PC-3 (cell line): Measurements from ENCODE around the gene TSPEAR. TPM values are rescaled to one million over a fixed set of nuclear protein-coding genes. Genes with fewer than 3 reads are reported as not detected.
"Not testable (repeated sequence)": the region's sequence is repeated elsewhere in the genome, so short reads cannot be mapped to it uniquely, and the experiment has no call there.

ENCODE experiments used
- ATAC-seq: fragments of 200-7000 bp; cut with Tn5 transposase; 2 replicates; pipeline ENCODE4 v1.9.1; 2020; ENCODE audit warnings: mild to moderate bottlenecking, moderate library complexity
- BruUV-seq: library from RNA; stranded (reverse); fragments of 400-500 nt; replicated peaks from 2 replicates; lab custom pipeline; 2021; lab: Mats Ljungman, UMichigan
- CTCF ChIA-PET: fragments of 300-600 bp; sonication (Branson Sonifier 250); formaldehyde crosslinking; loops from one replicate; lab custom pipeline; 2022; ENCODE audit warnings: antibody characterized with exemption; lab: Charles Lee
- POLR2A ChIA-PET: fragments of 300-600 bp; sonication (Branson Sonifier 250); formaldehyde crosslinking; loops from one replicate; lab custom pipeline; 2022; ENCODE audit warnings: antibody characterized with exemption; ENCODE audit not compliant: unreplicated experiment; lab: Charles Lee
- DNase-seq: peaks from one replicate; pipeline ENCODE4 v3.0.0-alpha.2; 2015
- H2AFZ ChIP-seq: fragments of 300-600 bp; sonication (generic); 2 replicates; pipeline ENCODE4 v1.6.0; 2016; ENCODE audit warnings: antibody characterized with exemption, low read length
- H3F3A ChIP-seq: fragments of 300-600 bp; sonication (generic); one replicate; pipeline ENCODE4 v1.6.0; 2017; ENCODE audit warnings: antibody characterized with exemption, low read length, control low read depth, mild to moderate bottlenecking; ENCODE audit not compliant: unreplicated experiment
- H3K27ac ChIP-seq: fragments of 300-600 bp; sonication (generic); 2 replicates; pipeline ENCODE4 v1.5.1; 2016; ENCODE audit warnings: mild to moderate bottlenecking, low read length
- H3K27me3 ChIP-seq: fragments of 300-600 bp; sonication (generic); 2 replicates; pipeline ENCODE4 v1.6.1; 2016; ENCODE audit warnings: low read length, mixed read lengths
- H3K36me3 ChIP-seq: fragments of 300-600 bp; sonication (generic); 2 replicates; pipeline ENCODE4 v1.6.1; 2016; ENCODE audit warnings: low read depth, mixed run types, low read length, mixed read lengths
- H3K4me1 ChIP-seq: fragments of 300-600 bp; sonication (generic); 2 replicates; pipeline ENCODE4 v1.5.1; 2016; ENCODE audit warnings: low read length; ENCODE audit not compliant: insufficient read depth
- H3K4me2 ChIP-seq: fragments of 300-600 bp; sonication (generic); 2 replicates; pipeline ENCODE4 v1.6.0; 2016; ENCODE audit warnings: low read length
- H3K4me3 ChIP-seq: fragments of 300-600 bp; sonication (generic); 2 replicates; pipeline ENCODE4 v1.5.1; 2016; ENCODE audit warnings: mild to moderate bottlenecking, low read length, mixed read lengths
- H3K79me2 ChIP-seq: fragments of 300-600 bp; sonication (generic); 2 replicates; pipeline ENCODE4 v1.6.1; 2017; ENCODE audit warnings: low read length, mixed read lengths
- H3K9ac ChIP-seq: fragments of 300-600 bp; sonication (generic); 2 replicates; pipeline ENCODE4 v1.6.0; 2016; ENCODE audit warnings: mild to moderate bottlenecking, low read length
- H3K9me2 ChIP-seq: fragments of 300-600 bp; sonication (generic); replicated peaks from 2 replicates; pipeline ENCODE4 v1.6.1; 2016; ENCODE audit warnings: mixed run types, low read length, mixed read lengths
- H3K9me3 ChIP-seq: fragments of 300-600 bp; sonication (generic); 2 replicates; pipeline ENCODE4 v1.6.1; 2016; ENCODE audit warnings: low read length, mixed read lengths
- H4K20me1 ChIP-seq: fragments of 300-600 bp; sonication (generic); 2 replicates; pipeline ENCODE4 v1.6.1; 2016; ENCODE audit warnings: low read length, mixed read lengths
- EZH2 ChIP-seq: fragments of 300-600 bp; sonication (generic); IDR thresholded peaks from one replicate; pipeline ENCODE4 v1.6.1; 2017; ENCODE audit warnings: antibody characterized with exemption, mild to moderate bottlenecking, low read length; ENCODE audit not compliant: unreplicated experiment
- EZH2phosphoT487 ChIP-seq: fragments of 300-600 bp; sonication (generic); IDR thresholded peaks from 2 replicates; pipeline ENCODE4 v1.6.1; 2018; ENCODE audit warnings: mild to moderate bottlenecking, antibody characterized with exemption, low read length, borderline replicate concordance
- intact Hi-C: fragments of 100-400 bp; cut with micrococcal nuclease; formaldehyde crosslinking; loops from 2 replicates; pipeline ENCODE4 v1.9.0; 2023
- total RNA-seq: library from RNA; depleted of rRNA; stranded (reverse); fragments of >200 nt; gene quantifications from 2 replicates; pipeline ENCODE4 v1.2.3, GENCODE V29; 2014
- TF ChIP-seq, protein P1 (sequence below): fragments of 300-600 bp; sonication (generic); conservative IDR thresholded peaks from 2 replicates; pipeline ENCODE4 v1.5.1; 2017; ENCODE audit warnings: antibody characterized with exemption, low read depth, mild to moderate bottlenecking, low read length

TSPEAR gene
- total RNA-seq, 1 experiment from 2014 or later: 2.1 TPM

DNA sequence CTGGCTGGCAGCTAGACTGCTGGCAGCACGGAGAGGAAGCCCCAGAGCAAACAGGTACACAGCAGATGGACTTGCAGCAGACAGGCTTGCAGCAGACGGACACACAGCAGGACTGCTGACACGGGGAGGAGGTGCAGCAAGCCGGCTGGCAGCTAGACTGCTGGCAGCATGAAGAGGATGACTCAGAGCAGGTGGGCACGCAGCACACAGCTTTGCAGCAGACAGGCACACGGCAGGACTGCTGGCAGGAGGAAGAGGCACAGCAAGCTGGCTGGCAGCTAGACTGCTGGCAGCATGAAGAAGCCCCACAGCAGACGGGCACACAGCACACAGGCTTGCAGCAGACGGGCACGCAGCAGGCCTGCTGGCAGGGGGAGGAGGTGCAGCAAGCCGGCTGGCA lies 160.6 kb downstream of the TSPEAR start:
- Histone ChIP-seq H3K4me3 (no peak overlapping the region), H3K9me3 (peaks cover 7% of the 10 kb centered on the region; the same call in 1 of the 2 replicates), H3K4me1 (no peaks in the 10 kb centered on the region), H3F3A (no peaks in the 10 kb centered on the region), H3K27ac (no peak overlapping the region), H2AFZ (no peak overlapping the region), H4K20me1 (no peaks in the 10 kb centered on the region), H3K4me2 (no peak overlapping the region), H3K36me3 (no peaks in the 10 kb centered on the region), H3K79me2 (no peaks in the 10 kb centered on the region), H3K9ac (no peak overlapping the region), H3K9me2 (no peaks in the 10 kb centered on the region), H3K27me3 (no peaks in the 10 kb centered on the region)
- ATAC-seq (peak; percentile 45; the same call in 1 of the 2 replicates), DNase-seq (peak; percentile 2)
- no TSS peak for BruUV-seq
- TF ChIP-seq, protein P1, sequence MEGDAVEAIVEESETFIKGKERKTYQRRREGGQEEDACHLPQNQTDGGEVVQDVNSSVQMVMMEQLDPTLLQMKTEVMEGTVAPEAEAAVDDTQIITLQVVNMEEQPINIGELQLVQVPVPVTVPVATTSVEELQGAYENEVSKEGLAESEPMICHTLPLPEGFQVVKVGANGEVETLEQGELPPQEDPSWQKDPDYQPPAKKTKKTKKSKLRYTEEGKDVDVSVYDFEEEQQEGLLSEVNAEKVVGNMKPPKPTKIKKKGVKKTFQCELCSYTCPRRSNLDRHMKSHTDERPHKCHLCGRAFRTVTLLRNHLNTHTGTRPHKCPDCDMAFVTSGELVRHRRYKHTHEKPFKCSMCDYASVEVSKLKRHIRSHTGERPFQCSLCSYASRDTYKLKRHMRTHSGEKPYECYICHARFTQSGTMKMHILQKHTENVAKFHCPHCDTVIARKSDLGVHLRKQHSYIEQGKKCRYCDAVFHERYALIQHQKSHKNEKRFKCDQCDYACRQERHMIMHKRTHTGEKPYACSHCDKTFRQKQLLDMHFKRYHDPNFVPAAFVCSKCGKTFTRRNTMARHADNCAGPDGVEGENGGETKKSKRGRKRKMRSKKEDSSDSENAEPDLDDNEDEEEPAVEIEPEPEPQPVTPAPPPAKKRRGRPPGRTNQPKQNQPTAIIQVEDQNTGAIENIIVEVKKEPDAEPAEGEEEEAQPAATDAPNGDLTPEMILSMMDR: no peak
- intact Hi-C loops: no loop called here
- CTCF ChIA-PET: no interaction called here
- POLR2A ChIA-PET: no interaction called here

DNA sequence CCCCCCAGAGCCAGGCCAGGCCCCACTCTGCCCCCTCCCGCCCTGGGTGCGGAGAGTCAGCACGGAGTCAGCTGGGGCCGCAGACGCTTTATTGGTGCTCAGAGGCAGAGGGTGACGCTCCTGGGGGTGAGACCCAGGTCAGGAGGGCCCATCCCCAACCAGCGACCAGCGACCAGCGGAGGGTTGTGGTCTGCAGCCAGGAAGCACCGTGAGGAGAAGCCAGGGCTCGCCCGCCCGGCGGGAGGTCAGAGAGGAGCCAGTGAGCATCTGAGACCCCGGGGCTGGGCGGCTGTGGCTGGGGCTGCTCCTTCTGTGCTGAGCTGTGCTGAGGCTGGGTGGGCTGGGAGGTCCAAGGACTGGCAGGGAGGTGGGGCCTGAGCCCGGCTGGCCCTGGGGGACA lies 161.1 kb downstream of the TSPEAR start:
- H3F3A ChIP-seq, H3K4me3 ChIP-seq, H3K9ac ChIP-seq, H2AFZ ChIP-seq, H3K79me2 ChIP-seq, H3K4me1 ChIP-seq, H3K27ac ChIP-seq, intact Hi-C loops, ATAC-seq, DNase-seq, POLR2A ChIA-PET, H3K27me3 ChIP-seq, H4K20me1 ChIP-seq, H3K36me3 ChIP-seq, H3K9me3 ChIP-seq, H3K9me2 ChIP-seq, H3K4me2 ChIP-seq, CTCF ChIA-PET, BruUV-seq: not testable (repeated sequence)

DNA sequence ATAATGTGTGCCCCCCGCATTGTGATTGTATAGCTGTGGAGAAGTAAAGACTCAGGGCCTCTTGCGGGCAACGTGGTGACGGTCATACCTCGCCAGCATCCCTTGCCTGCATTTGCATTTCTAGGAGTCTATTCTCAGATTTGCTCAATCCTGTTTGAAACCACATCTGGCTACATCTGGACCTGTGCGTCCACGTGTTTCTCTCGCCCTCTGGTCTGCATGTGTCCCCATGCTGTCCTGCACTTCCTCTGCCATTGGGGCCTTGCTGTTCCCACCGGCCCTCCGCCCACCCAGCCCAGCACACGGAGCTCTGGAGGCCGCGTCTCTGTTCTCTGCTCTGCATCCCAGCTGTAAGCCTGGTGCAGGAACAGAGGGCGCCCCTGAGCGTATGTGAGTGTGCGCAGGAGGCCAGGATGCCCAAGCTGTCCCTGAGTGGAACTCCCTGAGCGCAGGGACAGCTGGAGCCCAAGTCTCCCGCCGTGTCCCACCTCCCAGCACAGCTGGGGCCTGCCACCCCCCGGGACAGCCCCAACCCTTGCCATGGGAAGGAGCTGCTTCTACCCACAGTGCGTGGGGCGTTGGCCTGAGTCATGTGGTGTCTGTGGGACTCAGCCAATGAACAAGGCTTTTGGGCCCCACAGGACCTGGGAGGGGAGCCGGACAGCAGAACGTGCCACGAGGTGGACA lies 161.7 kb downstream of the TSPEAR start:
- Histone ChIP-seq H3K79me2 (no peaks in the 10 kb centered on the region), H3K27ac (no peak overlapping the region), H2AFZ (no peak overlapping the region), H3K9me3 (peaks cover 7% of the 10 kb centered on the region; the same call in 1 of the 2 replicates), H3K9me2 (no peaks in the 10 kb centered on the region), H3K36me3 (no peaks in the 10 kb centered on the region), H3K27me3 (no peaks in the 10 kb centered on the region), H3F3A (no peaks in the 10 kb centered on the region), H3K4me1 (no peaks in the 10 kb centered on the region), H4K20me1 (no peaks in the 10 kb centered on the region), H3K4me3 (no peak overlapping the region), H3K9ac (no peak overlapping the region), H3K4me2 (no peak overlapping the region)
- TF ChIP-seq, protein P1: no peak
- TF ChIP-seq EZH2 (no peak), EZH2phosphoT487 (no peak)
- intact Hi-C loops: no loop called here
- DNase-seq (no peak), ATAC-seq (no peak)
- ChIA-PET POLR2A (no interaction called here), CTCF (no interaction called here)
- no TSS peak for BruUV-seq
